Stimulated activated naive CD8-positive, alpha-beta T cell treated with anti-CD3 and anti-CD28 coated beads, Interleukin-15, Interleukin-2, amounts not matched to agents 100 U/mL and 50 U/mL, for 24 hours (primary cell): ENCODE results near the gene INPP5J.
A peak's percentile ranks its signal among the peaks of the same experiment; 100 is the strongest.
"Not testable (repeated sequence)": the region's sequence is repeated elsewhere in the genome, so short reads cannot be mapped to it uniquely, and the experiment has no call there.

Experiments
- ATAC-seq: fragments of 150-1000 bp; cut with Tn5 transposase; one replicate; pipeline ENCODE4 v1.10.0; 2021
- DNase-seq: peaks from one replicate; pipeline ENCODE4 v3.0.0; 2021

The INPP5J gene

GRCh38 chr22:31122532-31123291 lies at the start of gene INPP5J:
Gene INPP5J, plus strand, starts transcription at chr22:31122966. Its CDS starts 49 bp downstream, at chr22:31123015.
- ATAC-seq = no peak
- no peak for DNase-seq

GRCh38 chr22:31073125-31073524 lies 49.6 kb upstream of the INPP5J start:
- not testable (repeated sequence) for DNase-seq, ATAC-seq

- DNase-seq, ATAC-seq: not testable (repeated sequence)
Observed at GRCh38 chr22:31073545-31074145, 49.1 kb upstream of the INPP5J start.

- DNase-seq (no peak), ATAC-seq (no peak)
Observed at GRCh38 chr22:31075961-31076360, 46.8 kb upstream of the INPP5J start.

GRCh38 chr22:31077681-31078080 lies 45.1 kb upstream of the INPP5J start:
- no peak for DNase-seq
- ATAC-seq = no peak

- not testable (repeated sequence) for DNase-seq, ATAC-seq
Observed at GRCh38 chr22:31078389-31078788, 44.4 kb upstream of the INPP5J start.

GRCh38 chr22:31079095-31079642 lies 43.6 kb upstream of the INPP5J start:
- ATAC-seq (no peak), DNase-seq (no peak)

GRCh38 chr22:31080164-31080847 lies 42.5 kb upstream of the INPP5J start:
- ATAC-seq = no peak
- no peak for DNase-seq

- ATAC-seq (peak; percentile 65), DNase-seq (peak; percentile 94)
Observed at GRCh38 chr22:31080848-31081649, 41.7 kb upstream of the INPP5J start, which contains the start of gene SMTN. Gene SMTN, plus strand, starts transcription at chr22:31081318. Its CDS starts 1,941 bp downstream, at chr22:31083259.

GRCh38 chr22:31081963-31082605 lies 40.7 kb upstream of the INPP5J start:
- DNase-seq (peak; percentile 36), ATAC-seq (peak; percentile 10)

- ATAC-seq (no peak), DNase-seq (peak; percentile 84)
Observed at GRCh38 chr22:31082606-31083376, 40.0 kb upstream of the INPP5J start.

- DNase-seq (no peak), ATAC-seq (no peak)
Observed at GRCh38 chr22:31083377-31083768, 39.4 kb upstream of the INPP5J start.

GRCh38 chr22:31083923-31084810 lies 38.6 kb upstream of the INPP5J start:
- ATAC-seq = no peak

GRCh38 chr22:31084811-31085492 lies 37.8 kb upstream of the INPP5J start:
- DNase-seq = peak; percentile 92
- ATAC-seq = peak; percentile 81

More at GRCh38 chr22:31083923-31084810, 38.6 kb upstream of the INPP5J start:
- DNase-seq = no peak

- DNase-seq (no peak), ATAC-seq (no peak)
Observed at GRCh38 chr22:31085493-31085824, 37.3 kb upstream of the INPP5J start.

- ATAC-seq = no peak
- DNase-seq = no peak
Observed at GRCh38 chr22:31085928-31086327, 36.8 kb upstream of the INPP5J start.

GRCh38 chr22:31086703-31087330 lies 35.9 kb upstream of the INPP5J start:
- no peak for ATAC-seq
- DNase-seq = no peak

GRCh38 chr22:31087744-31088215 lies 35.0 kb upstream of the INPP5J start:
- DNase-seq (no peak), ATAC-seq (no peak)
